Endometrial microvascular endothelial cells (primary cell): Measurements from ENCODE around the gene ATG9B. TPM values are rescaled to one million over a fixed set of nuclear protein-coding genes. Genes with fewer than 3 reads are reported as not detected.
"Not testable (repeated sequence)": the region's sequence is repeated elsewhere in the genome, so short reads cannot be mapped to it uniquely, and the experiment has no call there.

Experiments used
- in situ Hi-C: cut with HindIII; loops from 2 replicates; pipeline ENCODE4 v1.10.0; 2017; ENCODE audit warnings: low sequenced_read_pairs, low pct_unique_long_range_greater_than_20kb; ENCODE audit errors: inconsistent ontology term
- total RNA-seq: library from RNA; depleted of rRNA; stranded (reverse); fragments of >200 nt; gene quantifications from one replicate; pipeline ENCODE4 v1.2.3, GENCODE V29; 2015; ENCODE audit errors: inconsistent ontology term

Gene ATG9B
- total RNA-seq, 1 donor from 2014 or later = not detected

GRCh38 chr7:151060113-151060415 lies 35.8 kb upstream of the ATG9B start:
- in situ Hi-C loops = no loop called here

- in situ Hi-C loops = no loop called here
Measured at GRCh38 chr7:151059367-151060112, 35.2 kb upstream of the ATG9B start, which contains the start of gene SLC4A2. Gene SLC4A2, plus strand, starts transcription at chr7:151059589. Its CDS starts 2,399 bp downstream, at chr7:151061988.

- in situ Hi-C loops = no loop called here
Measured at GRCh38 chr7:151058781-151059366, 34.6 kb upstream of the ATG9B start.

GRCh38 chr7:151057989-151058780 lies 33.9 kb upstream of the ATG9B start:
- in situ Hi-C loops = no loop called here

- in situ Hi-C loops = no loop called here
Measured at GRCh38 chr7:151057506-151057988, 33.3 kb upstream of the ATG9B start, which contains the start of gene CDK5. Gene CDK5, minus strand, starts transcription at chr7:151057897. Its CDS starts 49 bp downstream, at chr7:151057848.

GRCh38 chr7:151056666-151057505 lies 32.6 kb upstream of the ATG9B start:
- in situ Hi-C loops = no loop called here

GRCh38 chr7:151056283-151056665 lies 32.0 kb upstream of the ATG9B start:
- in situ Hi-C loops = no loop called here

GRCh38 chr7:151053751-151054150 lies 29.5 kb upstream of the ATG9B start:
- in situ Hi-C loops = no loop called here

GRCh38 chr7:151053096-151053495 lies 28.8 kb upstream of the ATG9B start:
- in situ Hi-C loops = no loop called here

- in situ Hi-C loops = no loop called here
Measured at GRCh38 chr7:151051108-151051507, 26.8 kb upstream of the ATG9B start.

GRCh38 chr7:151048911-151049463 lies 24.7 kb upstream of the ATG9B start:
- in situ Hi-C loops = no loop called here

GRCh38 chr7:151047976-151048815 lies 23.9 kb upstream of the ATG9B start, which contains the start of gene ASIC3:
Gene ASIC3, plus strand, starts transcription at chr7:151048531. Its CDS starts 355 bp downstream, at chr7:151048886.
- in situ Hi-C loops = no loop called here

- in situ Hi-C loops = no loop called here
Measured at GRCh38 chr7:151046603-151047573, 22.6 kb upstream of the ATG9B start.

GRCh38 chr7:151045967-151046366 lies 21.7 kb upstream of the ATG9B start:
- in situ Hi-C loops = no loop called here

- in situ Hi-C loops = no loop called here
Measured at GRCh38 chr7:151045262-151045661, 21.0 kb upstream of the ATG9B start.

- in situ Hi-C loops = no loop called here
Measured at GRCh38 chr7:151043959-151044358, 19.7 kb upstream of the ATG9B start.

GRCh38 chr7:151043449-151043848 lies 19.2 kb upstream of the ATG9B start:
- in situ Hi-C loops = not testable (repeated sequence)
